Immature natural killer cell (primary cell): Measurements from ENCODE around the gene CLEC16A. TPM values are rescaled to one million over a fixed set of nuclear protein-coding genes. Genes with fewer than 3 reads are reported as not detected.

ENCODE experiments used
- DNase-seq, 3 donors: peaks; one replicate each; pipeline ENCODE4 v3.0.0; 2022; ENCODE audit warnings: mixed read lengths in 1 of 3
- H3K27ac Mint-ChIP-seq, 6 donors: one replicate each; pipeline ENCODE4 v1.8.0; 2020; ENCODE audit warnings: mixed read lengths in 6 of 6, mild to moderate bottlenecking in 5 of 6, inconsistent platforms in 4 of 6, moderate library complexity in 3 of 6
- H3K27me3 Mint-ChIP-seq, 3 donors: one replicate each; pipeline ENCODE4 v1.8.0; 2020 to 2021; ENCODE audit warnings: low read depth in 3 of 3, mild to moderate bottlenecking in 3 of 3, mixed read lengths in 3 of 3, moderate library complexity in 3 of 3, inconsistent platforms in 1 of 3
- H3K36me3 Mint-ChIP-seq, 3 donors: one replicate each; pipeline ENCODE4 v1.8.0; 2020; ENCODE audit warnings: mixed read lengths in 3 of 3, inconsistent platforms in 2 of 3, mild to moderate bottlenecking in 2 of 3
- H3K4me1 Mint-ChIP-seq, 2 donors: one replicate each; pipeline ENCODE4 v1.8.0; 2020; ENCODE audit warnings: inconsistent platforms in 2 of 2, mild to moderate bottlenecking in 2 of 2, mixed read lengths in 2 of 2, moderate library complexity in 1 of 2
- H3K4me3 Mint-ChIP-seq, 5 donors: one replicate each; pipeline ENCODE4 v1.8.0; 2020; ENCODE audit warnings: mild to moderate bottlenecking in 5 of 5, mixed read lengths in 5 of 5, inconsistent platforms in 3 of 5, moderate library complexity in 3 of 5
- H3K9me3 Mint-ChIP-seq, 6 donors: one replicate each; pipeline ENCODE4 v1.8.0; 2020; ENCODE audit warnings: mild to moderate bottlenecking in 6 of 6, mixed read lengths in 6 of 6, inconsistent platforms in 4 of 6, moderate library complexity in 3 of 6
- polyA plus RNA-seq, 3 donors: library from polyadenylated mRNA; unstranded; fragments of 300-500 nt; fragmentation: Illumina TruSeq; gene quantifications; one replicate each; pipeline ENCODE4 v1.2.3, GENCODE V29; 2021

The CLEC16A gene
- polyA plus RNA-seq, 3 donors from 2014 or later = 5.6 to 19.9 (median 5.6) TPM

- Mint-ChIP-seq H3K36me3 (peaks cover 0 to 4% (median 3%) of the 10 kb centered on the region in 3 donors), H3K4me1 (no peaks in the 10 kb centered on the region), H3K4me3 (no peak overlapping the region), H3K27ac (no peak overlapping the region), H3K27me3 (peaks cover 0 to 8% (median 2%) of the 10 kb centered on the region in 3 donors), H3K9me3 (no peaks in the 10 kb centered on the region)
- no peak for DNase-seq
Observed at GRCh38 chr16:11196286-11196828, 252.0 kb downstream of the CLEC16A start.

GRCh38 chr16:11198375-11198774 lies 254.0 kb downstream of the CLEC16A start:
- peaks cover 2 to 8% (median 4%) of the 10 kb centered on the region in 3 donors for H3K27me3 Mint-ChIP-seq
- H3K9me3 Mint-ChIP-seq = no peaks in the 10 kb centered on the region
- no peak overlapping the region for H3K27ac Mint-ChIP-seq
- peaks cover 0 to 4% (median 3%) of the 10 kb centered on the region in 3 donors for H3K36me3 Mint-ChIP-seq
- no peaks in the 10 kb centered on the region for H3K4me1 Mint-ChIP-seq
- DNase-seq = no peak
- no peak overlapping the region for H3K4me3 Mint-ChIP-seq

- Mint-ChIP-seq H3K4me3 (no peak overlapping the region), H3K4me1 (no peaks in the 10 kb centered on the region), H3K9me3 (no peaks in the 10 kb centered on the region), H3K27ac (no peak overlapping the region), H3K36me3 (peaks cover 0 to 4% (median 3%) of the 10 kb centered on the region in 3 donors), H3K27me3 (peaks cover 2 to 6% (median 4%) of the 10 kb centered on the region in 3 donors)
- DNase-seq = no peak
Observed at GRCh38 chr16:11198828-11199227, 254.5 kb downstream of the CLEC16A start.

- peaks cover 4% of the 10 kb centered on the region in 2 donors for H3K4me1 Mint-ChIP-seq
- H3K27me3 Mint-ChIP-seq = peaks cover 3 to 4% (median 4%) of the 10 kb centered on the region in 3 donors
- no peak overlapping the region for H3K27ac Mint-ChIP-seq
- no peaks in the 10 kb centered on the region for H3K9me3 Mint-ChIP-seq
- peaks cover 0 to 4% (median 3%) of the 10 kb centered on the region in 3 donors for H3K36me3 Mint-ChIP-seq
- no peak for DNase-seq
- H3K4me3 Mint-ChIP-seq = no peak overlapping the region
Observed at GRCh38 chr16:11200592-11200991, 256.2 kb downstream of the CLEC16A start.

- Mint-ChIP-seq H3K27me3 (peaks cover 3 to 7% (median 6%) of the 10 kb centered on the region in 3 donors), H3K9me3 (no peaks in the 10 kb centered on the region), H3K27ac (no peak overlapping the region), H3K4me1 (peaks cover 11% of the 10 kb centered on the region in 2 donors), H3K4me3 (no peak overlapping the region), H3K36me3 (no peaks in the 10 kb centered on the region)
- DNase-seq = no peak
Observed at GRCh38 chr16:11201498-11202259, 257.3 kb downstream of the CLEC16A start.

GRCh38 chr16:11202260-11203091 lies 258.1 kb downstream of the CLEC16A start:
- DNase-seq = no peak
- Mint-ChIP-seq H3K4me1 (peaks cover 18 to 19% of the 10 kb centered on the region in 2 donors), H3K9me3 (peaks cover 0 to 4% (median 0%) of the 10 kb centered on the region in 6 donors), H3K27ac (no peak overlapping the region), H3K27me3 (peaks cover 4 to 9% (median 5%) of the 10 kb centered on the region in 3 donors), H3K4me3 (no peak overlapping the region), H3K36me3 (no peaks in the 10 kb centered on the region)

GRCh38 chr16:11203111-11203623 lies 258.8 kb downstream of the CLEC16A start:
- H3K9me3 Mint-ChIP-seq = peaks cover 0 to 4% (median 0%) of the 10 kb centered on the region in 6 donors

GRCh38 chr16:11204513-11205047 lies 260.2 kb downstream of the CLEC16A start:
- peaks cover 18 to 19% of the 10 kb centered on the region in 2 donors for H3K4me1 Mint-ChIP-seq
- no peak for DNase-seq
- peaks cover 3 to 10% (median 4%) of the 10 kb centered on the region in 3 donors for H3K27me3 Mint-ChIP-seq
- H3K27ac Mint-ChIP-seq = no peak overlapping the region
- H3K36me3 Mint-ChIP-seq = no peaks in the 10 kb centered on the region
- peaks cover 0 to 4% (median 0%) of the 10 kb centered on the region in 6 donors for H3K9me3 Mint-ChIP-seq
- no peak overlapping the region for H3K4me3 Mint-ChIP-seq

More at GRCh38 chr16:11203111-11203623, 258.8 kb downstream of the CLEC16A start:
- Mint-ChIP-seq H3K4me3 (no peak overlapping the region), H3K4me1 (peaks cover 18 to 19% of the 10 kb centered on the region in 2 donors), H3K27me3 (peaks cover 4 to 9% (median 4%) of the 10 kb centered on the region in 3 donors), H3K27ac (no peak overlapping the region), H3K36me3 (no peaks in the 10 kb centered on the region)
- no peak for DNase-seq

- H3K27ac Mint-ChIP-seq = peak overlapping the region in 1 of 6 donors; percentile 19
- H3K4me3 Mint-ChIP-seq = no peak overlapping the region
- H3K27me3 Mint-ChIP-seq = peaks cover 3 to 10% (median 4%) of the 10 kb centered on the region in 3 donors
- peaks cover 18 to 19% of the 10 kb centered on the region in 2 donors for H3K4me1 Mint-ChIP-seq
- DNase-seq = no peak
- no peaks in the 10 kb centered on the region for H3K36me3 Mint-ChIP-seq
- peaks cover 0 to 4% (median 0%) of the 10 kb centered on the region in 6 donors for H3K9me3 Mint-ChIP-seq
Observed at GRCh38 chr16:11205065-11205699, 260.8 kb downstream of the CLEC16A start.

- H3K27me3 Mint-ChIP-seq = peaks cover 3 to 10% (median 4%) of the 10 kb centered on the region in 3 donors
- peaks cover 18 to 19% of the 10 kb centered on the region in 2 donors for H3K4me1 Mint-ChIP-seq
- H3K36me3 Mint-ChIP-seq = no peaks in the 10 kb centered on the region
- H3K27ac Mint-ChIP-seq = peak overlapping the region in 3 of 6 donors; percentile 44 to 89 (median 78)
- H3K9me3 Mint-ChIP-seq = peaks cover 0 to 4% (median 0%) of the 10 kb centered on the region in 6 donors
- no peak for DNase-seq
- H3K4me3 Mint-ChIP-seq = peak overlapping the region in 1 of 5 donors; percentile 69
Observed at GRCh38 chr16:11205754-11206581, 261.6 kb downstream of the CLEC16A start.

GRCh38 chr16:11207646-11208045 lies 263.3 kb downstream of the CLEC16A start:
- H3K9me3 Mint-ChIP-seq = peaks cover 0 to 4% (median 0%) of the 10 kb centered on the region in 6 donors
- no peak for DNase-seq
- H3K27me3 Mint-ChIP-seq = peaks cover 3 to 8% (median 7%) of the 10 kb centered on the region in 3 donors
- H3K4me1 Mint-ChIP-seq = peaks cover 18 to 19% of the 10 kb centered on the region in 2 donors
- no peaks in the 10 kb centered on the region for H3K36me3 Mint-ChIP-seq
- no peak overlapping the region for H3K4me3 Mint-ChIP-seq
- H3K27ac Mint-ChIP-seq = no peak overlapping the region
